Measurements from ENCODE around the gene C19orf85.

Gene C19orf85

GRCh38 chr19:55463583-55464031 is 944 bp downstream of the C19orf85 start:
- ChIA-PET POLR2A (no interaction called here), CTCF (interaction anchor here (1.4 to 2.7 kb wide), 2 partner anchors 40 to 169 kb away, joined by 3 to 25 read pairs; no protein-coding TSS in a partner anchor)
- no peak for DNase-seq (ENCODE audit: extremely low spot score)
- TF ChIP-seq CTCF (IDR thresholded peaks at IDR 0.05; ENCODE audit: control extremely low read depth, extremely low read depth, low read depth, missing control alignments) = no peak

- DNase-seq (ENCODE audit: extremely low spot score) = no peak
- no peak for TF ChIP-seq CTCF (IDR thresholded peaks at IDR 0.05; ENCODE audit: control extremely low read depth, extremely low read depth, low read depth, missing control alignments)
- ChIA-PET CTCF (interaction anchor here (1.4 to 2.7 kb wide), 2 partner anchors 41 to 170 kb away, joined by 3 to 25 read pairs; no protein-coding TSS in a partner anchor), POLR2A (no interaction called here)
Observed at GRCh38 chr19:55462722-55463121, 1.8 kb downstream of the C19orf85 start.

GRCh38 chr19:55461974-55462626 is 2.5 kb downstream of the C19orf85 start:
- no peak for TF ChIP-seq CTCF (IDR thresholded peaks at IDR 0.05; ENCODE audit: control extremely low read depth, extremely low read depth, low read depth, missing control alignments)
- POLR2A ChIA-PET = interaction anchor here (0.7 to 1.0 kb wide), 5 partner anchors 14 to 123 kb away, joined by 3 to 9 read pairs (median 4); partner anchors contain the start of genes KMT5C, NAT14, UBE2S and ZNF628
- DNase-seq (ENCODE audit: extremely low spot score) = no peak
- CTCF ChIA-PET = interaction anchor here (1.0 to 2.7 kb wide), 4 partner anchors 42 to 302 kb away, joined by 3 to 25 read pairs (median 3); no protein-coding TSS in a partner anchor

- TF ChIP-seq CTCF (IDR thresholded peaks at IDR 0.05; ENCODE audit: control extremely low read depth, extremely low read depth, low read depth, missing control alignments) = no peak
- DNase-seq (ENCODE audit: extremely low spot score) = peak; percentile 100
- CTCF ChIA-PET = interaction anchor here (1.0 to 2.7 kb wide), 3 partner anchors 43 to 301 kb away, joined by 3 to 25 read pairs (median 3); no protein-coding TSS in a partner anchor
- POLR2A ChIA-PET = interaction anchor here (0.7 to 1.0 kb wide), 5 partner anchors 15 to 122 kb away, joined by 3 to 9 read pairs (median 4); partner anchors contain the start of genes KMT5C, NAT14, UBE2S and ZNF628
Observed at GRCh38 chr19:55461259-55461973, 3.1 kb downstream of the C19orf85 start, which contains the start of gene ISOC2. ISOC2 (minus strand) TSS chr19:55461642; CDS start chr19:55456486, 5,156 bp downstream.

- ChIA-PET POLR2A (no interaction called here), CTCF (interaction anchor here (1.1 to 1.3 kb wide), 2 partner anchors 24 to 43 kb away, joined by 3 to 6 read pairs; no protein-coding TSS in a partner anchor)
- TF ChIP-seq CTCF (IDR thresholded peaks at IDR 0.05; ENCODE audit: control extremely low read depth, extremely low read depth, low read depth, missing control alignments) = no peak
- peak; percentile 72 for DNase-seq (ENCODE audit: extremely low spot score)
Observed at GRCh38 chr19:55460670-55461258, 3.8 kb downstream of the C19orf85 start.

Measured in GM10248 (cell line).